ENCODE data around the gene KMT2C. TPM values are rescaled to one million over a fixed set of nuclear protein-coding genes. Genes with fewer than 3 reads are reported as not detected.
"Not testable (repeated sequence)": the region's sequence is repeated elsewhere in the genome, so short reads cannot be mapped to it uniquely, and the experiment has no call there.

The KMT2C gene
- total RNA-seq, 3 donors from 2014 or later = 73.6 to 112 (median 85.5) TPM

GRCh38 chr7:152477079-152477478 is 41.3 kb upstream of the KMT2C start:
- H3K27ac ChIP-seq = no peak overlapping the region
- DNase-seq (ENCODE audit: low spot score in 2 of 2) = no peak
- TF ChIP-seq POLR2AphosphoS5 (IDR thresholded peaks at IDR 0.05) = no peak
- no peak for TF ChIP-seq CTCF (IDR thresholded peaks at IDR 0.05)
- no peak for TF ChIP-seq POLR2A (IDR thresholded peaks at IDR 0.05)
- H3K36me3 ChIP-seq = no peaks in the 10 kb centered on the region
- no peaks in the 10 kb centered on the region for H3K4me1 ChIP-seq
- H3K9me3 ChIP-seq = no peaks in the 10 kb centered on the region
- intact Hi-C loops (cut with DNase I; ENCODE audit: low total_unique reads) = no loop called here
- no peaks in the 10 kb centered on the region for H3K27me3 ChIP-seq
- H3K4me3 ChIP-seq = no peak overlapping the region

- H3K27ac ChIP-seq = no peak overlapping the region
- TF ChIP-seq POLR2AphosphoS5 (IDR thresholded peaks at IDR 0.05) = no peak
- TF ChIP-seq CTCF (IDR thresholded peaks at IDR 0.05) = no peak
- TF ChIP-seq POLR2A (IDR thresholded peaks at IDR 0.05) = no peak
- intact Hi-C loops (cut with DNase I; ENCODE audit: low total_unique reads) = no loop called here
- H3K4me3 ChIP-seq = no peak overlapping the region
- H3K27me3 ChIP-seq = no peaks in the 10 kb centered on the region
- no peak for DNase-seq (ENCODE audit: low spot score in 2 of 2)
- H3K9me3 ChIP-seq = no peaks in the 10 kb centered on the region
- no peaks in the 10 kb centered on the region for H3K36me3 ChIP-seq
- H3K4me1 ChIP-seq = no peaks in the 10 kb centered on the region
Measured at GRCh38 chr7:152476551-152476950, 40.7 kb upstream of the KMT2C start.

GRCh38 chr7:152471023-152471620 is 35.3 kb upstream of the KMT2C start:
- intact Hi-C loops (cut with DNase I; ENCODE audit: low total_unique reads); DNase-seq (ENCODE audit: low spot score in 2 of 2); H3K27ac ChIP-seq; H3K4me1 ChIP-seq; H3K4me3 ChIP-seq; H3K9me3 ChIP-seq; H3K27me3 ChIP-seq; H3K36me3 ChIP-seq: not testable (repeated sequence)

- H3K9me3 ChIP-seq; H3K27me3 ChIP-seq; intact Hi-C loops (cut with DNase I; ENCODE audit: low total_unique reads); H3K27ac ChIP-seq; H3K36me3 ChIP-seq; H3K4me3 ChIP-seq; H3K4me1 ChIP-seq; DNase-seq (ENCODE audit: low spot score in 2 of 2): not testable (repeated sequence)
Measured at GRCh38 chr7:152470251-152471022, 34.6 kb upstream of the KMT2C start.

GRCh38 chr7:152469576-152469975 is 33.8 kb upstream of the KMT2C start:
- H3K4me3 ChIP-seq; H3K4me1 ChIP-seq; DNase-seq (ENCODE audit: low spot score in 2 of 2); H3K27ac ChIP-seq; intact Hi-C loops (cut with DNase I; ENCODE audit: low total_unique reads); H3K9me3 ChIP-seq; H3K27me3 ChIP-seq; H3K36me3 ChIP-seq: not testable (repeated sequence)

GRCh38 chr7:152467225-152467624 is 31.4 kb upstream of the KMT2C start:
- Histone ChIP-seq H3K27ac (no peak overlapping the region), H3K36me3 (no peaks in the 10 kb centered on the region), H3K27me3 (no peaks in the 10 kb centered on the region), H3K4me3 (no peak overlapping the region), H3K4me1 (peaks cover 0 to 4% of the 10 kb centered on the region in 2 donors), H3K9me3 (peaks cover 0 to 4% of the 10 kb centered on the region in 2 donors)
- DNase-seq (ENCODE audit: low spot score in 2 of 2) = no peak
- intact Hi-C loops (cut with DNase I; ENCODE audit: low total_unique reads) = no loop called here
- no peak for TF ChIP-seq POLR2A (IDR thresholded peaks at IDR 0.05)
- no peak for TF ChIP-seq CTCF (IDR thresholded peaks at IDR 0.05)
- TF ChIP-seq POLR2AphosphoS5 (IDR thresholded peaks at IDR 0.05) = no peak
